ENCODE data around the gene LGALS3BP. TPM values are rescaled to one million over a fixed set of nuclear protein-coding genes. Genes with fewer than 3 reads are reported as not detected.

LGALS3BP gene
- total RNA-seq, 1 experiment from 2014 or later, result 389 TPM

- no peaks in the 10 kb centered on the region for H4K20me1 ChIP-seq (ENCODE audit: insufficient read depth)
- ChIA-PET POLR2A (interaction anchor here (1.1 kb wide), 1 partner anchor 49 kb away, joined by 5 read pairs; no protein-coding TSS in a partner anchor), CTCF (interaction anchor here (0.9 to 2.6 kb wide), 7 partner anchors 8 to 131 kb away, joined by 3 to 39 read pairs (median 5); no protein-coding TSS in a partner anchor), RAD21 (ENCODE audit: low non-redundant PET in 1 of 2, low total read pairs in 2 of 2, uncharacterized antibody in 2 of 2, unreplicated experiment in 2 of 2) (interaction anchor here in 1 of 2 experiments (0.8 to 3.1 kb wide), 2 partner anchors 106 to 109 kb away, joined by 3 to 14 read pairs; no protein-coding TSS in a partner anchor)
- no TSS peak for BruUV-seq (replicated peaks)
- no peaks in the 10 kb centered on the region for H3K27me3 ChIP-seq (ENCODE audit: insufficient read depth, low read length)
- peaks cover 22% of the 10 kb centered on the region; the same call in 1 of the 2 replicates for H3K79me2 ChIP-seq (ENCODE audit: insufficient read depth, low read length)
- H2AFZ ChIP-seq (ENCODE audit: low read depth, low read length, poor library complexity, severe bottlenecking), result no peak overlapping the region
- intact Hi-C loops (cut with micrococcal nuclease), result no loop called here
- no peak overlapping the region for H3K4me3 ChIP-seq (replicated peaks in 1 of 2; ENCODE audit: low read depth in 1 of 2, low read length in 2 of 2)
- H3K9me2 ChIP-seq (ENCODE audit: insufficient read depth), result no peaks in the 10 kb centered on the region
- peaks cover 13 to 43% of the 10 kb centered on the region in 2 experiments for H3K4me1 ChIP-seq (ENCODE audit: control insufficient read depth in 1 of 2, insufficient read depth in 2 of 2, low read length in 2 of 2)
- H3K4me2 ChIP-seq (ENCODE audit: low read length), result no peak overlapping the region
- no peak for TF ChIP-seq MAX (IDR thresholded peaks at IDR 0.05)
- TF ChIP-seq RAD21 (IDR thresholded peaks at IDR 0.05; ENCODE audit: low read depth), result no peak
- no peak for TF ChIP-seq YY1 (IDR thresholded peaks at IDR 0.05; ENCODE audit: extremely low read depth, insufficient replicate concordance, low read depth, low read length)
- no peak for TF ChIP-seq REST (IDR thresholded peaks at IDR 0.05; ENCODE audit: low read depth)
- no peak for TF ChIP-seq EZH2 (IDR thresholded peaks at IDR 0.05)
- TF ChIP-seq CEBPB (IDR thresholded peaks at IDR 0.05; ENCODE audit: low read depth), result no peak
- no peak for TF ChIP-seq ZNF274 (IDR thresholded peaks at IDR 0.05; ENCODE audit: low read depth, low read length)
- no peak for TF ChIP-seq ELF1 (IDR thresholded peaks at IDR 0.05; ENCODE audit: borderline replicate concordance, low read depth)
- no peak for TF ChIP-seq ZFX (IDR thresholded peaks at IDR 0.05)
- no peak for TF ChIP-seq CBX3 (IDR thresholded peaks at IDR 0.05; ENCODE audit: low read depth)
- TF ChIP-seq EZH2phosphoT487 (IDR thresholded peaks at IDR 0.05; ENCODE audit: borderline replicate concordance), result no peak
- no peak for TF ChIP-seq CTCF (IDR thresholded peaks at IDR 0.05 in 2 of 3, conservative IDR thresholded peaks at IDR 0.05 in 1 of 3; ENCODE audit: borderline replicate concordance in 1 of 3, insufficient read depth in 1 of 3, low read depth in 2 of 3, low read length in 2 of 3)
- no peak for TF ChIP-seq FOSL1 (IDR thresholded peaks at IDR 0.05; ENCODE audit: low read depth)
- no peak for TF ChIP-seq SRF (IDR thresholded peaks at IDR 0.05; ENCODE audit: low read depth)
- no peak; the same call in 1 of the 2 replicates for TF ChIP-seq POLR2AphosphoS5 (IDR thresholded peaks at IDR 0.05; ENCODE audit: low read depth, low read length)
- no peak for TF ChIP-seq EGR1 (IDR thresholded peaks at IDR 0.05; ENCODE audit: low read depth)
- TF ChIP-seq ZBTB33 (IDR thresholded peaks at IDR 0.05; ENCODE audit: extremely low read depth, insufficient replicate concordance, low read length), result no peak
- TF ChIP-seq JUND (IDR thresholded peaks at IDR 0.05), result no peak
- no peak for DNase-seq (ENCODE audit: low read depth, low spot score)
- H3K9me3 ChIP-seq (ENCODE audit: control insufficient read depth in 1 of 2, insufficient read depth in 1 of 2, low read depth in 1 of 2, low read length in 2 of 2), result no peaks in the 10 kb centered on the region
- ATAC-seq, result no peak
- H3K9ac ChIP-seq (ENCODE audit: low read length), result no peak overlapping the region
- H3K36me3 ChIP-seq (ENCODE audit: control insufficient read depth in 1 of 2, insufficient read depth in 2 of 2, low read length in 2 of 2), result peaks cover 24 to 43% of the 10 kb centered on the region in 2 experiments; a peak in 3 of 4 replicates
- peak overlapping the region; percentile 13; the same call in 1 of the 2 replicates for H3K27ac ChIP-seq (ENCODE audit: low read depth, low read length)
Observed at GRCh38 chr17:78972507-78973105, 7.1 kb downstream of the LGALS3BP start.
